ENCODE results near the gene PFKFB2.

PFKFB2 gene

DNA sequence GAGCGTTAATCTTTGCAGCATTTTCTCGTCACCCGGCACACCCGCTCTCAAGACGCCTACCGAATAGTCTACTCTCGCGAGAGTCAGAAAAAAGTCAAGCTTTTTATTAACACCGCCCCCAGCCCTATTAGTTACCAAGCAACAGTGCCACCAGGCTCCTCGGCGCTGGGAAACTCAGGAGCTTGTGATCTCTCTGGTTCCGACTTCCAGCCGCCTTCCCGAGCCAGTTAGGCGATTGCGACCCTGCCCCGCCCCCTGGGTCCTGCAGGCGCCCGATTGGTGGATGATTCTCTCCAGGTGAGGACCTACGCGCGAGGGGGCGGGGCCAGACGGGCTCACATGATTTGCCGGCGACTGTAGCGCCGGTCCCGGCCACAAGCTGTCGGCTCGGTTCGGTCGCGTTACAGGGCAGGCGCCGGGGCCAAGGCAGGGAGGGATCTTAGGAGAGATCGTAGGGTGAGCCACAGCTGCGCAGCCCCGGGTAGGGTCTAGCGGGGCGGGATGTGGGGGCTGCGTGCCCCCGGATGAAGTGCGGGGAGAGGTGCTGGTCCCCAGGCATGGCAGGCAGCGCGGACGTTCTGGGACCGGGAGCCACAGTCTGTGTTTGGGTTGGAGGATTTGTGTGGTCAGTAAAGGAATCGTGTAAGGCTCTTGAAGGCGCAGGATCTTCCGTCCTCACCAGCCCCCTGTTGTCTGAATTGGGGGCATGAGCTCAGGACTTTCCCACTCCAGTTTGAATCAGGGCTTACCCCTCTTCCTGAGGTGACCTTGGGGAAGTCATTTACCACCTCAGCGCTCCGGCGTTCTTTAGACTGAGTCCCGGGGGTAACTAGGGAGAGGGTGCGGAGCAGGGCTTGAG, at the start of gene PFKFB2:
Gene PFKFB2 (plus strand): TSS at position 365 of the 859 bp plus-strand sequence. CDS start 1,443 bp downstream, outside the sequence.
- no peaks in the 10 kb centered on the region for H3K9me3 ChIP-seq
- peak; percentile 97 to 99 for DNase-seq
- no peaks in the 10 kb centered on the region for H3K27me3 ChIP-seq
- intact Hi-C loops (cut with DNase I; ENCODE audit: low total_unique reads) = no loop called here
- TF ChIP-seq, protein P1, sequence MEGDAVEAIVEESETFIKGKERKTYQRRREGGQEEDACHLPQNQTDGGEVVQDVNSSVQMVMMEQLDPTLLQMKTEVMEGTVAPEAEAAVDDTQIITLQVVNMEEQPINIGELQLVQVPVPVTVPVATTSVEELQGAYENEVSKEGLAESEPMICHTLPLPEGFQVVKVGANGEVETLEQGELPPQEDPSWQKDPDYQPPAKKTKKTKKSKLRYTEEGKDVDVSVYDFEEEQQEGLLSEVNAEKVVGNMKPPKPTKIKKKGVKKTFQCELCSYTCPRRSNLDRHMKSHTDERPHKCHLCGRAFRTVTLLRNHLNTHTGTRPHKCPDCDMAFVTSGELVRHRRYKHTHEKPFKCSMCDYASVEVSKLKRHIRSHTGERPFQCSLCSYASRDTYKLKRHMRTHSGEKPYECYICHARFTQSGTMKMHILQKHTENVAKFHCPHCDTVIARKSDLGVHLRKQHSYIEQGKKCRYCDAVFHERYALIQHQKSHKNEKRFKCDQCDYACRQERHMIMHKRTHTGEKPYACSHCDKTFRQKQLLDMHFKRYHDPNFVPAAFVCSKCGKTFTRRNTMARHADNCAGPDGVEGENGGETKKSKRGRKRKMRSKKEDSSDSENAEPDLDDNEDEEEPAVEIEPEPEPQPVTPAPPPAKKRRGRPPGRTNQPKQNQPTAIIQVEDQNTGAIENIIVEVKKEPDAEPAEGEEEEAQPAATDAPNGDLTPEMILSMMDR (IDR thresholded peaks at IDR 0.05) = peak in 1 of 2 experiments; percentile 49
- peaks cover 6 to 14% (median 13%) of the 10 kb centered on the region in 3 donors for H3K36me3 ChIP-seq
- peaks cover 0 to 31% (median 21%) of the 10 kb centered on the region in 4 donors for H3K4me1 ChIP-seq
- peak within 1 kb of the TSS; percentile 61 to 70 for H3K4me3 ChIP-seq
- peak within 1 kb of the TSS; percentile 81 to 90 for H3K27ac ChIP-seq

DNA sequence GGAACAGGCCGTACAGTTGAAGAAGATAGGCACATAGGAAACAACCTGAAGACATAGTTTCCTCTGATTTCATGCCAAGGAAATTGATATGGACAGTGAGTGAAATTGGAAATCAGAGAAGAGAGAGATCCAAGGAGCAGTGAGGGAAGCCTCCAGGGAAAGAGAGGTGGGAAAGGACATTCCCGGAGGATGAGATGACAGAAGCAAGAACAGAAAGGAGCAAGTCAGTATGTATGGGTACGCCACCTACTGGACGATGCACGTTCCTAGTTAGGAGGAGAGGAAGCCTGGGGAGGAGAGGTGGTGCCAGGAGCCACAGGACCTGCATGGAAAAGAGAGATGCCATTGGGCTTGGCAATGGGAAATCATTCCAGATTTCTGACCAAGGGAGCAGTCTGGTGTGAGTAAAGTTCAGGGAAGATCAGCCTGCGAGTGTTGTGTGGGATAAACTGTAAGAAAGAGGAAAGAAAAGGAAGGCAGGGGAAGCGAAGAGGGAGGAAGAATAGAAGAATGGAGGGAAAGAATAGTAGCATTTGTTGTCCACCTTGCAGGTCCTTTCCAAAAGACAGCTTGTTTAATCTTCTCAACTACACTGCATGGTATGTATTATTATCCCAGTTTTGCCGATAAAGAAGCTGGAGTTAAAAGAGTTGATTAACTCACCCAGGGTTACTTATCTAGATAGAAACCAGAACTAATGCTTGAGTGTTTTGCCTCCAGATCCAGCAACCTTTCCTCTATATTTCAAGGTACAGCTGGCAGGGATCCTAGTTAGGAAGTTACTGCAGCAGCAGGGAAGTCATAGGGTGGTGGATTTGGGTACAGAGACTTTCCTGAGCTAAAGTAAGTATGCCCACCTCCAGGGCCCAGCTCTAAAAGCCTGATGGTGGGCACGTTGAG, 47.9 kb upstream of the PFKFB2 start:
- TF ChIP-seq, protein P1 (IDR thresholded peaks at IDR 0.05) = peak; percentile 27 to 38
- DNase-seq = no peak
- intact Hi-C loops (cut with DNase I; ENCODE audit: low total_unique reads) = no loop called here

DNA sequence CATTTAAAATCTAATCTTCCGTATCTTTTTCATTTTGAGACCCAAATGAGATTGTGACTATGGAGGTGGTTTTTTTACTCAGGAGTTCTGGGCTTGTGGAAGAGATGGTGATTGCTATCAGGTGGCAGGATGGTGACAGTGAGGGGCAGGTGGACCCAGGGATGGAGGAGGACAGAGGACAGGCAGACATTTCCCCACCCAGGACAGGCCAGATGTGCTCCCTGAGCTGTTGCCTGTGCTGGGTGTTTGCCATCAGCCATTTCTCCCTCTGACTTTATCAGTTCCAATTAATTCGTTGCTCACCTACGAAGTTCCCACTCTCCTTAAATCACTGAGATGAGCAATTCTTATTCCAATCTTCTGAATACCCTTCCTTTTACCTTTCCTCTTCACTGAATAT, 47.0 kb upstream of the PFKFB2 start:
- Histone ChIP-seq H3K27ac (no peak overlapping the region), H3K4me3 (no peak overlapping the region), H3K36me3 (no peaks in the 10 kb centered on the region), H3K4me1 (no peaks in the 10 kb centered on the region), H3K9me3 (no peaks in the 10 kb centered on the region), H3K27me3 (no peaks in the 10 kb centered on the region)
- no peak for DNase-seq
- TF ChIP-seq, protein P1 (IDR thresholded peaks at IDR 0.05) = no peak
- intact Hi-C loops (cut with DNase I; ENCODE audit: low total_unique reads) = no loop called here

More for the DNA sequence above, 47.9 kb upstream of the PFKFB2 start:
- no peak overlapping the region for H3K27ac ChIP-seq
- H3K4me1 ChIP-seq = no peaks in the 10 kb centered on the region
- H3K27me3 ChIP-seq = no peaks in the 10 kb centered on the region
- H3K4me3 ChIP-seq = no peak overlapping the region
- H3K36me3 ChIP-seq = no peaks in the 10 kb centered on the region
- no peaks in the 10 kb centered on the region for H3K9me3 ChIP-seq

DNA sequence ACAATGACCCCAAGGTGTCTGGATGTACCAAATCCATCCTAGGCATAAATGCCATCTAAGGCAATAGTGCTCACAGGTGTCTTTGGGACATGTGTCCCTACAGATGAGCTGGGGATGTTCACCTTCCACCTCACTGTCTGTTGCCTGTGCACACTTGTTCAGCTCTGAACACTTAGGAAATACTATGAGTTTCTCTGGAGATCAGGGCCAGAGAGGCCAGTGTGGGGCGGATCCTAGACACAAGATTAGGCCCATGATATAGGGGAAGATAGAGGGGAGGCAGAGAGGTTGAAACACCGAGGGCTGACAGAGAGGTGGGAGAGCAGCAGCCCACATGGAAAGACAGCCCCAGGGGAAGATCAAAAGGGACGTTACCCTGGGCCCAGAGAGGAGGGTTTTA, 46.2 kb upstream of the PFKFB2 start:
- Histone ChIP-seq H3K4me3 (no peak overlapping the region), H3K4me1 (no peaks in the 10 kb centered on the region), H3K27me3 (no peaks in the 10 kb centered on the region), H3K27ac (no peak overlapping the region), H3K9me3 (no peaks in the 10 kb centered on the region), H3K36me3 (no peaks in the 10 kb centered on the region)
- no peak for DNase-seq
- TF ChIP-seq, protein P1 (IDR thresholded peaks at IDR 0.05) = no peak
- intact Hi-C loops (cut with DNase I; ENCODE audit: low total_unique reads) = no loop called here

DNA sequence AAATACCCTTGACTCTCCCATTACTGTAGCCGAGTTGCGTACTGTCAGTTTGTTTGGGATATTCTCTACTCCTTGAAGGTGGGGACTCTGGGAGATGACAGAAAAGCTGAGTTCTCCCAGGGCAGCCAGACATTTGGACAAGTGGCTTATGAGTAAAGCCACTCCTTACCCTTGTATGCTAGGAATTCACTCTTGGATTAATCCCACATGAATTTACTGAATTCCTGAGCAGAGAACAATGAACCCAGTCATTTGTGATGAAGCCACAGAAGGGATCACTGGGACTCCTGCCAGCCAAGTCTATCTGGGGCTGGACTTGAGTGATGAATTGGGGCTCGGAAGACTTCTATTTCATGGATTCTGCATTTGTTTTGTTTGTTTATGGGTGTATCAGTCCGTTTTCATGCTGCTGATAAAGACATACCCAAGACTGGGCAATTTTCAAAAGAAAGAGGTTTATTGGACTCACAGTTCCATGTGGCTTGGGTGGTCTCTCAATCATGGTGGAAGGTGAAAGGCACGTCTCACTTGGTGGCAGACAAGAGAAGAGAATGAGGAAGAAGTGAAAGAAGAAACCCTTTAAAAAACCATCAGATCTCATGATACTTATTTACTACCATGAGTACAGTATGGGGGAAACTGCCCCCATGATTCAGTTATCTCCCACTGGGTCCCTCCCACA, 45.6 kb upstream of the PFKFB2 start:
- TF ChIP-seq, protein P1 (IDR thresholded peaks at IDR 0.05) = no peak
- no peaks in the 10 kb centered on the region for H3K9me3 ChIP-seq
- H3K27ac ChIP-seq = no peak overlapping the region
- no peaks in the 10 kb centered on the region for H3K27me3 ChIP-seq
- no peaks in the 10 kb centered on the region for H3K4me1 ChIP-seq
- no peaks in the 10 kb centered on the region for H3K36me3 ChIP-seq
- H3K4me3 ChIP-seq = no peak overlapping the region
- intact Hi-C loops (cut with DNase I; ENCODE audit: low total_unique reads) = no loop called here
- DNase-seq = no peak
